Sigmoid colon (tissue), 3 donors: Measurements from ENCODE around the gene PLS1.
"Not testable (repeated sequence)": the region's sequence is repeated elsewhere in the genome, so short reads cannot be mapped to it uniquely, and the experiment has no call there.

Experiments
- POLR2A ChIP-seq, 2 donors: fragments of 450-650 bp; IDR thresholded peaks; one replicate each; pipeline ENCODE4 v1.6.1; 2016; ENCODE audit warnings: antibody characterized with exemption in 2 of 2, mild to moderate bottlenecking in 2 of 2, moderate library complexity in 2 of 2
- TF ChIP-seq, protein P1 (sequence below), 4 experiments: fragments of 450-650 bp in 3 of 4; fragments of 200-600 bp in 1 of 4; IDR thresholded peaks; one replicate each; pipeline ENCODE4 v1.5.1; 2016 to 2019; ENCODE audit warnings: antibody characterized with exemption in 4 of 4, mild to moderate bottlenecking in 3 of 4, moderate library complexity in 2 of 4

GRCh38 chr3:142574223-142574622 is 22.0 kb upstream of the PLS1 start:
- TF ChIP-seq, protein P1, sequence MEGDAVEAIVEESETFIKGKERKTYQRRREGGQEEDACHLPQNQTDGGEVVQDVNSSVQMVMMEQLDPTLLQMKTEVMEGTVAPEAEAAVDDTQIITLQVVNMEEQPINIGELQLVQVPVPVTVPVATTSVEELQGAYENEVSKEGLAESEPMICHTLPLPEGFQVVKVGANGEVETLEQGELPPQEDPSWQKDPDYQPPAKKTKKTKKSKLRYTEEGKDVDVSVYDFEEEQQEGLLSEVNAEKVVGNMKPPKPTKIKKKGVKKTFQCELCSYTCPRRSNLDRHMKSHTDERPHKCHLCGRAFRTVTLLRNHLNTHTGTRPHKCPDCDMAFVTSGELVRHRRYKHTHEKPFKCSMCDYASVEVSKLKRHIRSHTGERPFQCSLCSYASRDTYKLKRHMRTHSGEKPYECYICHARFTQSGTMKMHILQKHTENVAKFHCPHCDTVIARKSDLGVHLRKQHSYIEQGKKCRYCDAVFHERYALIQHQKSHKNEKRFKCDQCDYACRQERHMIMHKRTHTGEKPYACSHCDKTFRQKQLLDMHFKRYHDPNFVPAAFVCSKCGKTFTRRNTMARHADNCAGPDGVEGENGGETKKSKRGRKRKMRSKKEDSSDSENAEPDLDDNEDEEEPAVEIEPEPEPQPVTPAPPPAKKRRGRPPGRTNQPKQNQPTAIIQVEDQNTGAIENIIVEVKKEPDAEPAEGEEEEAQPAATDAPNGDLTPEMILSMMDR (IDR thresholded peaks at IDR 0.05): not testable (repeated sequence)
- TF ChIP-seq POLR2A (IDR thresholded peaks at IDR 0.05): not testable (repeated sequence)
